GM12878 (cell line): ENCODE data around the gene CXorf65. TPM values are rescaled to one million over a fixed set of nuclear protein-coding genes. Genes with fewer than 3 reads are reported as not detected.
A peak's percentile ranks its signal among the peaks of the same experiment; 100 is the strongest.

ENCODE experiments used
- ATAC-seq: fragments of 200-7000 bp; cut with Tn5 transposase; 3 replicates; pipeline ENCODE4 v1.9.1; 2020; ENCODE audit warnings: mild to moderate bottlenecking, moderate library complexity
- BruUV-seq: library from RNA; stranded (reverse); fragments of 400-500 nt; replicated peaks from 2 replicates; lab custom pipeline; 2021; lab: Mats Ljungman, UMichigan
- CTCF ChIA-PET: fragments of 300-600 bp; sonication (Branson Sonifier 250); formaldehyde crosslinking; extraction: SDS; loops from one replicate; lab custom pipeline; 2021; ENCODE audit warnings: inconsistent platforms; lab: Yijun Ruan, JAX
- POLR2A ChIA-PET: fragments of 350-600 bp; formaldehyde crosslinking; extraction: SDS; loops from one replicate; lab custom pipeline; 2021; ENCODE audit warnings: inconsistent platforms; lab: Charles Lee
- RAD21 ChIA-PET: fragments of 300-600 bp; sonication (Branson Sonifier 250); formaldehyde crosslinking; loops from one replicate; lab custom pipeline; 2023; ENCODE audit warnings: antibody characterized with exemption; ENCODE audit not compliant: unreplicated experiment; lab: Charles Lee
- SMC1A ChIA-PET: fragments of 300-600 bp; sonication (Branson Sonifier 250); formaldehyde crosslinking; loops from one replicate; lab custom pipeline; 2023; ENCODE audit not compliant: unreplicated experiment, uncharacterized antibody; lab: Charles Lee
- DNase-seq: peaks from one replicate; pipeline ENCODE4 v3.0.0-alpha.2; 2011; ENCODE audit warnings: low read depth, low spot score
- FAIRE-seq: peaks from 3 replicates; lab custom pipeline; 2011; peaks lifted over from hg19 to GRCh38; lab: Jason Lieb, UNC
- H2AFZ ChIP-seq: 2 replicates; pipeline ENCODE4 v1.6.0; 2011; ENCODE audit warnings: low read depth, low read length, control low read depth; ENCODE audit not compliant: control insufficient read depth
- H3K27ac ChIP-seq: 2 replicates; pipeline ENCODE4 v1.5.1; 2011; ENCODE audit warnings: control low read depth; ENCODE audit not compliant: control insufficient read depth, insufficient read depth
- H3K27me3 ChIP-seq, 2 experiments: replicated peaks in 1 of 2; 2 replicates each; pipeline versions ENCODE4 v1.6.0 to v1.6.1; 2011; ENCODE audit warnings: low read length in 1 of 2; ENCODE audit not compliant: control insufficient read depth in 2 of 2, insufficient read depth in 2 of 2
- H3K36me3 ChIP-seq, 2 experiments: 2 replicates each; pipeline ENCODE4 v1.5.1; 2011; ENCODE audit warnings: low read length in 1 of 2; ENCODE audit not compliant: control insufficient read depth in 2 of 2, insufficient read depth in 2 of 2
- H3K4me1 ChIP-seq: 2 replicates; pipeline ENCODE4 v1.6.1; 2011; ENCODE audit warnings: mild to moderate bottlenecking, low read length, moderate library complexity, mixed read lengths; ENCODE audit not compliant: control insufficient read depth, insufficient read depth
- H3K4me2 ChIP-seq: 2 replicates; pipeline ENCODE4 v1.6.0; 2011; ENCODE audit warnings: control low read depth; ENCODE audit not compliant: control insufficient read depth, insufficient read depth
- H3K4me3 ChIP-seq: fragments of 200-600 bp; sonication (generic); 2 replicates; pipeline ENCODE4 v1.5.1; 2016
- H3K79me2 ChIP-seq: 2 replicates; pipeline ENCODE4 v1.6.0; 2011; ENCODE audit warnings: low read length; ENCODE audit not compliant: control insufficient read depth, insufficient read depth
- H3K9ac ChIP-seq: 2 replicates; pipeline ENCODE4 v1.8.0; 2011; ENCODE audit warnings: low read length, control low read depth, mixed read lengths; ENCODE audit not compliant: control insufficient read depth, insufficient read depth
- H3K9me3 ChIP-seq: replicated peaks from 3 replicates; pipeline ENCODE4 v1.5.1; 2011; ENCODE audit warnings: mild to moderate bottlenecking, low read length; ENCODE audit not compliant: control insufficient read depth, insufficient read depth
- H4K20me1 ChIP-seq: 2 replicates; pipeline ENCODE4 v1.6.0; 2011; ENCODE audit not compliant: control insufficient read depth, insufficient read depth
- EZH2 ChIP-seq: IDR thresholded peaks from 2 replicates; pipeline ENCODE4 v1.6.1; 2012; ENCODE audit warnings: low read depth, mild to moderate bottlenecking, control low read depth, inconsistent platforms, low read length, borderline replicate concordance; ENCODE audit not compliant: control insufficient read depth
- MTA3 ChIP-seq: IDR thresholded peaks from 2 replicates; pipeline ENCODE4 v1.6.1; 2012; ENCODE audit warnings: low read length, inconsistent platforms, borderline replicate concordance
- NFXL1 ChIP-seq: fragments of 450-650 bp; IDR thresholded peaks from 2 replicates; pipeline ENCODE4 v1.6.1; 2017; ENCODE audit warnings: antibody characterized with exemption, mild to moderate bottlenecking, borderline replicate concordance
- NFYB ChIP-seq: IDR thresholded peaks from 2 replicates; pipeline ENCODE4 v1.6.1; 2011; ENCODE audit warnings: low read depth, mild to moderate bottlenecking, low read length, improper control_type of control experiment, moderate library complexity; ENCODE audit not compliant: insufficient read depth
- ZNF622 ChIP-seq: fragments of 450-650 bp; IDR thresholded peaks from 2 replicates; pipeline ENCODE4 v1.6.1; 2017; ENCODE audit warnings: mild to moderate bottlenecking, inconsistent platforms
- whole genome bisulfite sequencing: methylation state at CpG from one replicate; pipeline ENCODE4 v1.1.6; 2016; ENCODE audit warnings: low lambda C conversion rate; ENCODE audit not compliant: insufficient replicate concordance, insufficient coverage; ENCODE audit errors: missing lambda C conversion rate; 5-methylcytosine and 5-hydroxymethylcytosine counted together
- in situ Hi-C: fragments of 300-500 bp; cut with MboI; formaldehyde crosslinking; loops from 9 replicates; pipeline ENCODE4 v1.14.3; 2018; ENCODE audit warnings: mixed read lengths
- intact Hi-C: fragments of 100-400 bp; cut with micrococcal nuclease; formaldehyde crosslinking; loops from one replicate; pipeline ENCODE4 v1.14.2; 2022; ENCODE audit not compliant: unreplicated experiment
- polyA plus RNA-seq, 11 experiments: library from polyadenylated mRNA; depleted of rRNA in 4 of 11; unstranded in 6 of 11; stranded (reverse) in 5 of 11; fragments of >200 nt; fragmentation: Nextera tagmentation in 4 of 11; fragmentation: Illumina TruSeq in 1 of 11; extraction: Ambion mirVana in 4 of 11; extraction: Trizol in 1 of 11; gene quantifications; 1 replicate in 1 of 11; 2 replicates in 10 of 11; pipeline versions ENCODE4 v1.2.1 to v1.2.3, GENCODE V29; 2011 to 2016; ENCODE audit warnings: inconsistent platforms in 2 of 11, missing spikeins in 2 of 11, low read depth in 1 of 11
- small RNA-seq: library from RNA; depleted of rRNA; stranded (forward); fragments of <200 nt; gene quantifications from one replicate; pipeline ENCODE3, GENCODE V24; 2014
- total RNA-seq, 4 experiments: library from RNA; depleted of rRNA in 3 of 4; stranded (reverse); fragments of >200 nt in 3 of 4; fragmentation: Illumina TruSeq in 1 of 4; extraction: Trizol in 1 of 4; gene quantifications; 2 replicates each; pipeline versions ENCODE4 v1.2.1 to v1.2.3, GENCODE V29; 2013 to 2021
- TF ChIP-seq, protein P1 (sequence below): fragments of 450-650 bp; IDR thresholded peaks from 2 replicates; pipeline ENCODE4 v1.6.1; 2016; ENCODE audit warnings: mild to moderate bottlenecking

CXorf65 gene
- total and polyA plus RNA-seq, 10 of the 15 experiments (the other 5 are each of a cell fraction or from before 2014, with no cell fraction given) = 0.82 to 4.8 (median 2.3) TPM

DNA sequence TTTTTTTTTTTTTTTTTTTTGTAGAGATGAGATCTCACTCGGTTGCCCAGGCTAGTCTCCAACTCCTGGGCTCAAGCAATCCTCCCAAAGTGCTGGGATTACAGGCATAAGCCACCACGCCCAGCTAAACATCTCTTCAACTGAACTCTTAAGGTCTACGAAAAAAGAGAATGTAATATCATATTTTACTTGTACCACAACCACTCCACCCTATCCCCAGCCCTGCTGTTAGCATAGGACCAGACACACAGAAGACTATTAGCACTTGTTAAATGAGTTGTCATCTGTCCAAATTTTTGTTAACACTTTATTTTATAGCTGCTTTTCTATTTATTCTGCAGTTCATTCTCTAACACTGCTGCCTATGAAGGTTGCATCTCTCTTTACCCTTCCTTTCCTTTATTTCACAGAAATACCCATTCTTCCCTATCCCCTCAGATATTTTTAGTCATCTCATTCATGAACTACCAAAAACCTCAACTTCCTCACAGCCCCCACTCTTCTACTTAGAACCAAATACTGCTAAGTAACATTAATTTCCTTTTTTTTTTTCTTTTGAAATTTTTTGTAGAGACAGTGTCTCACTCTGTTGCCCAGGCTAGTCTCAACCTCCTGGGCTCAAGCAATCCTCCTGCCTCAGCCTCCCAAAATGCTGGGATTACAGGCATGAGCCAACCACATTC is 48.6 kb downstream of the CXorf65 start:
- no peaks in the 10 kb centered on the region for H3K79me2 ChIP-seq
- ChIA-PET RAD21 (no interaction called here), POLR2A (no interaction called here), SMC1A (interaction anchor here (1.0 to 1.3 kb wide), 2 partner anchors 10 to 60 kb away, joined by 3 to 4 read pairs; partner anchors contain the start of genes MED12 and SNX12), CTCF (interaction anchor here (0.6 to 0.8 kb wide), 3 partner anchors 10 to 122 kb away, joined by 3 read pairs; no protein-coding TSS in a partner anchor)
- no peak overlapping the region for H3K4me2 ChIP-seq
- H3K36me3 ChIP-seq = peaks cover 2 to 4% of the 10 kb centered on the region in 2 experiments; a peak in 2 of 4 replicates
- BruUV-seq = no TSS peak
- no peak for TF ChIP-seq MTA3
- TF ChIP-seq EZH2 = no peak
- 72% methylated on average over 3 of the region's 3 CpGs for WGBS
- H3K27ac ChIP-seq = no peak overlapping the region
- intact Hi-C loops (no loop called here), in situ Hi-C loops (no loop called here)
- DNase-seq (no peak), FAIRE-seq (no peak), ATAC-seq (no peak)
- H3K4me1 ChIP-seq = no peaks in the 10 kb centered on the region; the same call in 1 of the 2 replicates
- no peaks in the 10 kb centered on the region for H3K27me3 ChIP-seq
- no peaks in the 10 kb centered on the region for H4K20me1 ChIP-seq
- H2AFZ ChIP-seq = no peak overlapping the region
- H3K4me3 ChIP-seq = no peak overlapping the region
- H3K9ac ChIP-seq = no peak overlapping the region
- no peaks in the 10 kb centered on the region for H3K9me3 ChIP-seq

DNA sequence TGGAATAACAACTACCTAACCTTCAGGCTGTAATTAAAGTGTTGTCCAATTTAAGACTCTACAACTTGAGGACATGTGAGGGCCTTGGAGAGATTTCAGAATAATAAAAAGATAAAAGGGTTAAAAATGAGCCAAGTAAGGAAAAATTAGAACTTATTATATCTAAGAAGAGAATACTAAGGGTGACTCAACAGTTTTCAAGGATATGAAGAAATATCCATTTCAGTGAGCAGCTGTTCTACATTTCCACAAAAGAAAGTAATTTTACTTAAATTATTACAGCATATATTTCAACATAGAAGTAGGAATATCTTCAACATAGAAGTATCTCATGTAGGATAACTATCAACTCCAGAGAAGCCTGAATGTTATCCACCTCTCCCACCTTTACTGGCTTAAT is 49.7 kb downstream of the CXorf65 start:
- Histone ChIP-seq H3K9ac (no peak overlapping the region), H3K27me3 (no peaks in the 10 kb centered on the region), H3K36me3 (peaks cover 2 to 4% of the 10 kb centered on the region in 2 experiments; a peak in 2 of 4 replicates), H2AFZ (no peak overlapping the region), H3K4me2 (no peak overlapping the region), H3K4me3 (no peak overlapping the region), H3K4me1 (no peaks in the 10 kb centered on the region; the same call in 1 of the 2 replicates), H4K20me1 (no peaks in the 10 kb centered on the region), H3K27ac (no peak overlapping the region), H3K9me3 (no peaks in the 10 kb centered on the region), H3K79me2 (peaks cover under 1% of the 10 kb centered on the region)
- in situ Hi-C loops = no loop called here
- no TSS peak for BruUV-seq
- intact Hi-C loops = no loop called here
- SMC1A ChIA-PET = no interaction called here
- CTCF ChIA-PET = no interaction called here
- RAD21 ChIA-PET = no interaction called here
- ATAC-seq = no peak
- no peak for FAIRE-seq
- no peak for DNase-seq
- POLR2A ChIA-PET = no interaction called here
- TF ChIP-seq NFXL1 (no peak), ZNF622 (no peak), NFYB (no peak)
- TF ChIP-seq, protein P1, sequence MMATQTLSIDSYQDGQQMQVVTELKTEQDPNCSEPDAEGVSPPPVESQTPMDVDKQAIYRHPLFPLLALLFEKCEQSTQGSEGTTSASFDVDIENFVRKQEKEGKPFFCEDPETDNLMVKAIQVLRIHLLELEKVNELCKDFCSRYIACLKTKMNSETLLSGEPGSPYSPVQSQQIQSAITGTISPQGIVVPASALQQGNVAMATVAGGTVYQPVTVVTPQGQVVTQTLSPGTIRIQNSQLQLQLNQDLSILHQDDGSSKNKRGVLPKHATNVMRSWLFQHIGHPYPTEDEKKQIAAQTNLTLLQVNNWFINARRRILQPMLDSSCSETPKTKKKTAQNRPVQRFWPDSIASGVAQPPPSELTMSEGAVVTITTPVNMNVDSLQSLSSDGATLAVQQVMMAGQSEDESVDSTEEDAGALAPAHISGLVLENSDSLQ = no peak

Small RNA genes lying within 50 kb of the gene (small RNA-seq; reads per million reads assigned to genes)
- gene CXorf65 = 0.47 reads per million, percentile 7 among the genes with 10 or more reads in this experiment

Other genes with a start within 250 kb of the CXorf65 start
Only the 7 nearest of the 11 such genes appear.
- 36.8 and 43.4 TPM in 2 replicates for gene SNX12, start 38.4 kb downstream of the CXorf65 start, total RNA-seq (2014; rRNA removed)
- gene SNX12, start 38.4 kb downstream of the CXorf65 start, total RNA-seq (2014; rRNA removed; fragmentation: Illumina TruSeq; extraction: Trizol) = 29.6 and 31.6 TPM in 2 replicates
- gene SNX12, start 38.4 kb downstream of the CXorf65 start, total RNA-seq (2021) = 47.7 and 50.4 TPM in 2 replicates
- gene SNX12, start 38.4 kb downstream of the CXorf65 start, polyA plus RNA-seq (2011; rRNA removed) = 48.2 and 48.4 TPM in 2 replicates
- 31.4 and 38.3 TPM in 2 replicates for gene SNX12, start 38.4 kb downstream of the CXorf65 start, polyA plus RNA-seq (2014; fragmentation: Illumina TruSeq; extraction: Trizol)
- gene SNX12, start 38.4 kb downstream of the CXorf65 start, polyA plus RNA-seq (2014; fragmentation: Nextera tagmentation; extraction: Ambion mirVana) = 10 to 100 TPM; 13.5 to 22.6 TPM
- 40.0 and 40.6 TPM in 2 replicates for gene SNX12, start 38.4 kb downstream of the CXorf65 start, polyA plus RNA-seq (2014; rRNA removed)
- 1 to 10 TPM; 4.4 TPM for gene SNX12, start 38.4 kb downstream of the CXorf65 start, polyA plus RNA-seq (2016; fragmentation: Nextera tagmentation; extraction: Ambion mirVana)
- 2.7 and 2.8 TPM in 2 replicates for gene FOXO4, start 10.9 kb downstream of the CXorf65 start, total RNA-seq (2014; rRNA removed)
- 1.9 and 2.4 TPM in 2 replicates for gene FOXO4, start 10.9 kb downstream of the CXorf65 start, total RNA-seq (2014; rRNA removed; fragmentation: Illumina TruSeq; extraction: Trizol)
- gene FOXO4, start 10.9 kb downstream of the CXorf65 start, total RNA-seq (2021) = 6.9 and 8.1 TPM in 2 replicates
- 2.0 and 3.3 TPM in 2 replicates for gene FOXO4, start 10.9 kb downstream of the CXorf65 start, polyA plus RNA-seq (2011; rRNA removed)
- 1.1 and 2.9 TPM in 2 replicates for gene FOXO4, start 10.9 kb downstream of the CXorf65 start, polyA plus RNA-seq (2014; fragmentation: Illumina TruSeq; extraction: Trizol)
- gene FOXO4, start 10.9 kb downstream of the CXorf65 start, polyA plus RNA-seq (2014; fragmentation: Nextera tagmentation; extraction: Ambion mirVana) = under 1 TPM; 0.05 to 0.11 TPM
- 3.2 and 3.4 TPM in 2 replicates for gene FOXO4, start 10.9 kb downstream of the CXorf65 start, polyA plus RNA-seq (2014; rRNA removed)
- 1 to 10 TPM in 1 of 2 experiments, under 1 TPM in 1; 0.97 to 1.2 TPM for gene FOXO4, start 10.9 kb downstream of the CXorf65 start, polyA plus RNA-seq (2016; fragmentation: Nextera tagmentation; extraction: Ambion mirVana)
- gene IL2RG, start 4.8 kb upstream of the CXorf65 start, total RNA-seq (2014; rRNA removed) = 58.6 and 63.9 TPM in 2 replicates
- 79.4 and 89.8 TPM in 2 replicates for gene IL2RG, start 4.8 kb upstream of the CXorf65 start, total RNA-seq (2014; rRNA removed; fragmentation: Illumina TruSeq; extraction: Trizol)
- 155 and 159 TPM in 2 replicates for gene IL2RG, start 4.8 kb upstream of the CXorf65 start, total RNA-seq (2021)
- 523 and 686 TPM in 2 replicates for gene IL2RG, start 4.8 kb upstream of the CXorf65 start, polyA plus RNA-seq (2011; rRNA removed)
- 485 TPM in 2 replicates for gene IL2RG, start 4.8 kb upstream of the CXorf65 start, polyA plus RNA-seq (2014; fragmentation: Illumina TruSeq; extraction: Trizol)
- 100 to 1,000 TPM; 135 to 138 TPM for gene IL2RG, start 4.8 kb upstream of the CXorf65 start, polyA plus RNA-seq (2014; fragmentation: Nextera tagmentation; extraction: Ambion mirVana)
- gene IL2RG, start 4.8 kb upstream of the CXorf65 start, polyA plus RNA-seq (2014; rRNA removed) = 189 and 207 TPM in 2 replicates
- gene IL2RG, start 4.8 kb upstream of the CXorf65 start, polyA plus RNA-seq (2016; fragmentation: Nextera tagmentation; extraction: Ambion mirVana) = 100 to 1,000 TPM; 236 to 269 TPM
- 14.8 and 20.3 TPM in 2 replicates for gene MED12, start 11.9 kb upstream of the CXorf65 start, total RNA-seq (2014; rRNA removed)
- 5.7 and 5.9 TPM in 2 replicates for gene MED12, start 11.9 kb upstream of the CXorf65 start, total RNA-seq (2014; rRNA removed; fragmentation: Illumina TruSeq; extraction: Trizol)
- 28.5 and 28.8 TPM in 2 replicates for gene MED12, start 11.9 kb upstream of the CXorf65 start, total RNA-seq (2021)
- gene MED12, start 11.9 kb upstream of the CXorf65 start, polyA plus RNA-seq (2011; rRNA removed) = 4.9 and 13.0 TPM in 2 replicates
- 18.3 and 18.9 TPM in 2 replicates for gene MED12, start 11.9 kb upstream of the CXorf65 start, polyA plus RNA-seq (2014; fragmentation: Illumina TruSeq; extraction: Trizol)
- 1 to 10 TPM in 1 of 2 experiments, under 1 TPM in 1; 0.68 to 1.7 TPM for gene MED12, start 11.9 kb upstream of the CXorf65 start, polyA plus RNA-seq (2014; fragmentation: Nextera tagmentation; extraction: Ambion mirVana)
- 13.5 and 15.2 TPM in 2 replicates for gene MED12, start 11.9 kb upstream of the CXorf65 start, polyA plus RNA-seq (2014; rRNA removed)
- gene MED12, start 11.9 kb upstream of the CXorf65 start, polyA plus RNA-seq (2016; fragmentation: Nextera tagmentation; extraction: Ambion mirVana) = 10 to 100 TPM; 13.9 to 14.0 TPM
- gene NLGN3, start 38.1 kb upstream of the CXorf65 start, total RNA-seq (2014; rRNA removed) = 0.16 and 0.23 TPM in 2 replicates
- 0.14 and 0.18 TPM in 2 replicates for gene NLGN3, start 38.1 kb upstream of the CXorf65 start, total RNA-seq (2014; rRNA removed; fragmentation: Illumina TruSeq; extraction: Trizol)
- gene NLGN3, start 38.1 kb upstream of the CXorf65 start, total RNA-seq (2021) = 0.33 and 0.56 TPM in 2 replicates
- gene NLGN3, start 38.1 kb upstream of the CXorf65 start, polyA plus RNA-seq (2011; rRNA removed) = 0.33 and 0.48 TPM in 2 replicates
- 0.48 and 0.73 TPM in 2 replicates for gene NLGN3, start 38.1 kb upstream of the CXorf65 start, polyA plus RNA-seq (2014; fragmentation: Illumina TruSeq; extraction: Trizol)
- under 1 TPM; 0.07 to 0.13 TPM for gene NLGN3, start 38.1 kb upstream of the CXorf65 start, polyA plus RNA-seq (2014; fragmentation: Nextera tagmentation; extraction: Ambion mirVana)
- gene NLGN3, start 38.1 kb upstream of the CXorf65 start, polyA plus RNA-seq (2014; rRNA removed) = 0.50 and 0.61 TPM in 2 replicates
- gene NLGN3, start 38.1 kb upstream of the CXorf65 start, polyA plus RNA-seq (2016; fragmentation: Nextera tagmentation; extraction: Ambion mirVana) = under 1 TPM; 0.21 to 0.42 TPM
- not detected in 2 replicates for gene GJB1, start 116.5 kb upstream of the CXorf65 start, total RNA-seq (2014; rRNA removed)
- gene GJB1, start 116.5 kb upstream of the CXorf65 start, total RNA-seq (2014; rRNA removed; fragmentation: Illumina TruSeq; extraction: Trizol) = not detected in 2 replicates
- 0.13 TPM in 1 of 2 replicates, not detected in the other for gene GJB1, start 116.5 kb upstream of the CXorf65 start, total RNA-seq (2021)
- gene GJB1, start 116.5 kb upstream of the CXorf65 start, polyA plus RNA-seq (2011; rRNA removed) = not detected in 2 replicates
- not detected in 2 replicates for gene GJB1, start 116.5 kb upstream of the CXorf65 start, polyA plus RNA-seq (2014; fragmentation: Illumina TruSeq; extraction: Trizol)
- not detected for gene GJB1, start 116.5 kb upstream of the CXorf65 start, polyA plus RNA-seq (2014; fragmentation: Nextera tagmentation; extraction: Ambion mirVana)
- gene GJB1, start 116.5 kb upstream of the CXorf65 start, polyA plus RNA-seq (2014; rRNA removed) = not detected in 2 replicates
- not detected for gene GJB1, start 116.5 kb upstream of the CXorf65 start, polyA plus RNA-seq (2016; fragmentation: Nextera tagmentation; extraction: Ambion mirVana)
- gene ZMYM3, start 147.4 kb upstream of the CXorf65 start, total RNA-seq (2014; rRNA removed) = 12.6 and 14.5 TPM in 2 replicates
- gene ZMYM3, start 147.4 kb upstream of the CXorf65 start, total RNA-seq (2014; rRNA removed; fragmentation: Illumina TruSeq; extraction: Trizol) = 9.9 and 10.1 TPM in 2 replicates
- gene ZMYM3, start 147.4 kb upstream of the CXorf65 start, total RNA-seq (2021) = 27.4 and 28.1 TPM in 2 replicates
- 9.0 and 19.6 TPM in 2 replicates for gene ZMYM3, start 147.4 kb upstream of the CXorf65 start, polyA plus RNA-seq (2011; rRNA removed)
- gene ZMYM3, start 147.4 kb upstream of the CXorf65 start, polyA plus RNA-seq (2014; fragmentation: Illumina TruSeq; extraction: Trizol) = 18.6 and 20.3 TPM in 2 replicates
- gene ZMYM3, start 147.4 kb upstream of the CXorf65 start, polyA plus RNA-seq (2014; fragmentation: Nextera tagmentation; extraction: Ambion mirVana) = 1 to 10 TPM; 2.3 to 5.1 TPM
- gene ZMYM3, start 147.4 kb upstream of the CXorf65 start, polyA plus RNA-seq (2014; rRNA removed) = 19.8 and 20.0 TPM in 2 replicates
- gene ZMYM3, start 147.4 kb upstream of the CXorf65 start, polyA plus RNA-seq (2016; fragmentation: Nextera tagmentation; extraction: Ambion mirVana) = 1 to 10 TPM; 9.6 to 10.0 TPM